Endothelial cell of hepatic sinusoid (primary cell): ENCODE measurements around the gene TUBE1.
"Not testable (repeated sequence)": the region's sequence is repeated elsewhere in the genome, so short reads cannot be mapped to it uniquely, and the experiment has no call there.

Experiments
- in situ Hi-C: cut with HindIII; loops from 2 replicates; pipeline ENCODE4 v1.10.0; 2017; ENCODE audit warnings: low sequenced_read_pairs

The TUBE1 gene

DNA sequence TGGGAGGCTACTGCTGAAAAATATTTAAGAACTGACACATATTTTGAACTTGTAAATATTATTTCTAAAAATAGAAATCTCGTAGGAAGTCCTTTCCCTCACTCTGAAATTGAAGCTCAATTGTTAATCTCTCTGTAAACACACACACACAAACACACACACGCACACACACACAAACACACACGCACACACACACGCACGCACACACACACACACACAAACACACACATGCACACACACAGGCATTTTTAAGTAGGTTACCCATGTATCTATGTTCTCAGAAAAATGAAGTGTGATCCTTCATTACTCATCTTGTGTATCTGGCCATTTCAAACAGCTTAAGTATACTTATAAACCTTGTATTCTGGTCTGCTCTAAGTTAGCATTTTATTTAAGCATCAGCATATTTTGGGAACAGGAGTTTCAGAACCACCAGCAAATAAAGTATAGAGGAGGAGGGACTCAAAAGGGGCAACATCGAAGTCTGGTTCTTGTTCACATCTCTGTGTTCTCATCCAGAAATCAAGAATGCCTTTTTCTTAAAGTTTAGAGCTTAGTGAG lies 21.8 kb downstream of the TUBE1 start:
- in situ Hi-C loops, result no loop called here

- in situ Hi-C loops, result no loop called here
These were observed 24.3 kb downstream of the TUBE1 start for GRCh38 chr6:112062966-112063365.

GRCh38 chr6:112061605-112062004 lies 25.7 kb downstream of the TUBE1 start:
- in situ Hi-C loops, result no loop called here

- in situ Hi-C loops, result no loop called here
These were observed 28.8 kb downstream of the TUBE1 start for GRCh38 chr6:112058243-112059032.

- in situ Hi-C loops, result no loop called here
These were observed 32.6 kb downstream of the TUBE1 start for GRCh38 chr6:112054555-112055190.

- in situ Hi-C loops, result no loop called here
These were observed 33.3 kb downstream of the TUBE1 start, which contains the start of gene CCN6 for GRCh38 chr6:112054001-112054400. Gene CCN6, plus strand, starts transcription at chr6:112054104. Its CDS starts 254 bp downstream, at chr6:112054358.

DNA sequence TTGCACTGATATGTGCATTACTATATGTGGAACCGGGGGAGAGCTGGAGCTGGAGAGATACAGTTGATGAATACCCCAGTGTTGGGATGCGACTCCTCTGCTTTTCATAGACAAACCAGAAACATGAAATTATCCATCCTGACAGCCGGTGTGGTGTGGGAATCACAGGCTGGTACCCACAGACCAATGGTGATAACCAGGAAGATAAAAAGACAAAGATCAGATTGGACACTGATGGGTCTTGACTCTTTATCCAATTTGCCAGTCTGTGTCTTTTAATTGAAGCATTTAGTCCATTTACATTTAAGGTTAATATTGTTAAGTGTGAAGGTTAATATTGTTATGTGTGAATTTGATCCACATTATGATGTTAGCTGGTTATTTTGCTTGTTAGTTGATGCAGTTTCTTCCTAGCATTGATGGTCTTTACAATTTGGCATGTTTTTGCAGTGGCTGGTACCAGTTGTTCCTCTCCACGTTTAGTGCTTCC lies 36.0 kb downstream of the TUBE1 start:
- in situ Hi-C loops, result not testable (repeated sequence)

DNA sequence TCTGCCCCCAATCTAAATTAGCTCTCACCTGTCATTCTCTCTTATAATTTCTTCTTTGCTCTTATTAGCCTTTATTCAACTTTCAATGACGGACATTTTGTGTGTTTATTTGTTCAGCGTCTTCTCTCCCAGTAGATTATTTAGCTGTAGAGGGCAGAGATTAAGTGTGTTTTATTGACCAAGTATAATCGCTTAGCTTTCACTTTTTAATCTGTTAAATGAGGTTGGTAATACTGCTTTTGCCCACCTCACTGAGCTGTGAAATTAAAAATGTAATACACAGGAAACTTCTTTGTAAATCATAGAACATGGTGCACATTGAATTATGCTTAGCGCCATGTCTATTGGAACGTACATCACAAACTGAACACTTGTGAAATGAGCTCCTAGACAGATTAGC lies 36.9 kb downstream of the TUBE1 start:
- in situ Hi-C loops, result no loop called here

GRCh38 chr6:112049996-112050395 lies 37.3 kb downstream of the TUBE1 start:
- in situ Hi-C loops, result no loop called here

GRCh38 chr6:112049026-112049799 lies 38.1 kb downstream of the TUBE1 start:
- in situ Hi-C loops, result no loop called here

GRCh38 chr6:112047523-112047922 lies 39.8 kb downstream of the TUBE1 start:
- in situ Hi-C loops, result not testable (repeated sequence)

GRCh38 chr6:112044856-112045255 lies 42.4 kb downstream of the TUBE1 start:
- in situ Hi-C loops, result no loop called here

DNA sequence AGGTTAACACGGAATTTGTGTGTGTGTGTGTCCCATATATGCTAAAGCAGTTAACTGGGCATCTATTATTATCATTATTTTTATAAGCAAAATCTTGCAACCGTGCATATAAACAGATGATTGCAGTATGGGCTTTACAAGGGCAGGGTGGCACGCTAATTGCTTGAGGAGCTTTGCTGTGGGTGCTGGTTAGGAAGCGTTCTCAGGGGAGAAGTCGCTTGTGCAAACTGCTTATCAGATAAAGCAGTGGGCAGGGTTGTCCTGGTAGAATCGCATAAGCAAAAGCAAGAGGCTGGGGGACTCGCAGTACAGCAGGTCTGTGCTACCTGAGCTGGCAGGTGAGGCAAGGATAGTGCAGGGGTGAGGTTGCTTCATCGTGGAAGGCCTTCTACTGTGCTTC lies 43.1 kb downstream of the TUBE1 start:
- in situ Hi-C loops, result no loop called here

DNA sequence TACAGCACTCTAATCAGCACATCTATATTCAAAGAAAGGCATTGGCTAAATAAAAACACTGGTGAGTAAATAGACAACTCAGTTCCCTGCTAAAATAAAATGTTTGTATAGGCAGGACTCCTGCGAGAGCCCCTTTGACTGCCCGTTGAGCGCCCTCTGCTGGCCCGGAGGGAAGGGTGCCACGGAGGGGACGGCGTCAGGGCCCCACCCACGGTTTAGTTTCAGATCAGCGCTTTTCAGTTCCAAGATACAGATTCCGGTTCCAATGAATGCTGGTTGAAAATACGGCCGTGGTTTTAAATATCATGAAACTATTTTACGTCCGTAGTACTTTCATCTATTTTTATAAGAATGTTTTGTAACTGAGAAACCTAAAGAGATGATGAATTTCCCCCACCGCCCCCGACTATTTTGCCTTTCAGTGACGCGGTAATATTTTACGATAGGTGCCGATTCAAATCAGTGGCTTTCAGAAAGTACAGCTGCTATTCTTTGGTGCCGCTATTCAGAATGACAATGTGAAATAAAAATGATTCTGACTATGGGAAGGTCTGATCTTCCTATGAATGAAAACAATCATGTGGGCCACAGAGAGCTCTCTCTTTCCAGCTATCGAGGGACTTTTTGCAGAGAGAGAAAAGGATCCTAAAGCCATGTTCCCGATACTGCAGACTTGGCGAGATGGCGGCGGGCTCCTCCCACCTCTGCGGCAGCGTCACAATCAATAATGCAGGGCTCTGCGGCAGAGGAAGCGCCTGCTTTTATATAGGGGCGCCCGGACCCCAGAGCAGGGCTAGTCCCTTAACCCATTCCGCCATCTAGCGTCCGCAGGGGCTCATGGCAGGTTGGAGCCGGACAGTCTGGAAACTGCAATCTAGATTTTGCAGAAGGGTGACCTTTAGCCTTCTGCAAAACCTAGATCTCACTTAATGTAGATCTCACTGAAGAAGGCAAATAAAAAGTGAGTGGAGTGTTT lies 44.0 kb downstream of the TUBE1 start:
- in situ Hi-C loops, result no loop called here

DNA sequence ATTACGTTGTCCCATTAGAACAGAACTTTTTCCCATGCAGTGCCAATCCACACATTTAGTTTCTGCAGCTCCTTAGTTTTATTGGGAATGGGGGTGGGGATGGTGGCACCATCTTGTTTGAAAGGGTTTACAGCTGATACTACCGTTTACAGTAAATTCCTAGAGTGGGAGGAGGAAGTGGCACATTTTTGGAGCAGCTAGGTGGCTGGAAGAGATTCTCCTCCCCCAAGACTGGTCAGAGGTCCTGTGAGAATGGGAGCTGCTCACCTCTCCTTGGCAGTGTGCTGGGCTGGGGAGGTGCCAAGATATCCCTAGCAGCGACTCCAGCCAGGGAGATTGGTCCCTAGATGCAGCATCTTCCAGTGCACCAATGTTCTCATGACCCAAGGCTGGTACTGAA lies 45.7 kb downstream of the TUBE1 start:
- in situ Hi-C loops, result no loop called here

DNA sequence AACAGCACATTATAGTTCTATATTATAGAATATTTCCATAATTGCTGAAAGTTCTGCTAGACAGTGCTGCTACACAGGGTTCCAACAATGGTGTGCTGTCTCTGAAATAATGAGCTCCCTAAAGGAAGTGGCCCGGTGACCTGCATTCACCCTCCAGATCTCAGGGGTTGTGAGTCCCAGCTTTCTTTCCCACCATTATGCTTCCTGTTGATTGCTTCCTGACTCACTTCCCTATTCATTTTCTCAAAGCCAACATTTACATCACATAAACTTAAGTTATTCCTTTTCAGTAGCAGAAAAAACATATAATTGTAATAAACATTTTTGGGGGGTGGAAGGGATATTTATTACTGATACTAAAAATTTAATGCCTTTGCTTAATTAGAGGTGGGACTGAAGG lies 46.3 kb downstream of the TUBE1 start:
- in situ Hi-C loops, result no loop called here

- in situ Hi-C loops, result no loop called here
These were observed 47.9 kb downstream of the TUBE1 start for GRCh38 chr6:112039431-112039770.

- in situ Hi-C loops, result no loop called here
These were observed 48.4 kb downstream of the TUBE1 start for GRCh38 chr6:112038756-112039430.

- in situ Hi-C loops, result no loop called here
These were observed 49.0 kb downstream of the TUBE1 start for GRCh38 chr6:112038268-112038667.
